Tibial nerve (tissue), 4 donors: ENCODE results near the gene MAGI2. TPM values are rescaled to one million over a fixed set of nuclear protein-coding genes. Genes with fewer than 3 reads are reported as not detected.
"Not testable (repeated sequence)": the region's sequence is repeated elsewhere in the genome, so short reads cannot be mapped to it uniquely, and the experiment has no call there.

Source experiments
- DNase-seq, 2 donors: peaks; one replicate each; pipeline ENCODE4 v3.0.0-alpha.2; 2019; ENCODE audit warnings: low spot score in 2 of 2
- H3K27ac ChIP-seq, 4 donors: fragments of 200-600 bp; sonication (generic) in 3 of 4; one replicate each; pipeline ENCODE4 v1.5.1; 2017 to 2019; ENCODE audit warnings: mild to moderate bottlenecking in 1 of 4
- H3K27me3 ChIP-seq, 2 donors: fragments of 200-600 bp; sonication (generic) in 1 of 2; one replicate each; pipeline versions ENCODE4 v1.5.1 to v1.6.0; 2017 to 2019
- H3K36me3 ChIP-seq, 3 donors: fragments of 200-600 bp; sonication (generic); one replicate each; pipeline ENCODE4 v1.5.1; 2018 to 2019
- H3K4me1 ChIP-seq, 4 donors: fragments of 200-600 bp; sonication (generic) in 3 of 4; one replicate each; pipeline ENCODE4 v1.5.1; 2017 to 2019
- H3K4me3 ChIP-seq, 4 donors: fragments of 200-600 bp; sonication (generic) in 3 of 4; one replicate each; pipeline ENCODE4 v1.5.1; 2017 to 2019; ENCODE audit warnings: mild to moderate bottlenecking in 1 of 4, moderate library complexity in 1 of 4
- H3K9me3 ChIP-seq, 4 donors: fragments of 200-600 bp; sonication (generic) in 3 of 4; one replicate each; pipeline ENCODE4 v1.5.1; 2017 to 2019
- EP300 ChIP-seq, 2 donors: sonication (generic); formaldehyde crosslinking; IDR thresholded peaks; one replicate each; pipeline ENCODE4 v1.6.1; 2017; ENCODE audit warnings: antibody characterized with exemption in 2 of 2, mild to moderate bottlenecking in 1 of 2
- POLR2A ChIP-seq, 2 donors: fragments of 450-650 bp; IDR thresholded peaks; one replicate each; pipeline ENCODE4 v1.6.1; 2017; ENCODE audit warnings: antibody characterized with exemption in 2 of 2, mild to moderate bottlenecking in 2 of 2, moderate library complexity in 2 of 2
- WGBS, 2 donors: methylation state at CpG; one replicate each; pipeline ENCODE4 v1.1.5; 2018; 5-methylcytosine and 5-hydroxymethylcytosine counted together
- total RNA-seq, 4 donors: library from RNA; depleted of rRNA; stranded (reverse); fragments of >200 nt; gene quantifications; one replicate each; pipeline ENCODE4 v1.1.0, GENCODE V29; 2016
- TF ChIP-seq, protein P1 (sequence below), 5 experiments: fragments of 200-600 bp in 3 of 5; fragments of 450-650 bp in 2 of 5; sonication (generic) in 3 of 5; IDR thresholded peaks; one replicate each; pipeline ENCODE4 v1.5.1; 2016 to 2019; ENCODE audit warnings: antibody characterized with exemption in 5 of 5, mild to moderate bottlenecking in 3 of 5, moderate library complexity in 2 of 5

Gene MAGI2
- total RNA-seq, 4 donors from 2014 or later: 33.6 to 58.2 (median 55.6) TPM

DNA sequence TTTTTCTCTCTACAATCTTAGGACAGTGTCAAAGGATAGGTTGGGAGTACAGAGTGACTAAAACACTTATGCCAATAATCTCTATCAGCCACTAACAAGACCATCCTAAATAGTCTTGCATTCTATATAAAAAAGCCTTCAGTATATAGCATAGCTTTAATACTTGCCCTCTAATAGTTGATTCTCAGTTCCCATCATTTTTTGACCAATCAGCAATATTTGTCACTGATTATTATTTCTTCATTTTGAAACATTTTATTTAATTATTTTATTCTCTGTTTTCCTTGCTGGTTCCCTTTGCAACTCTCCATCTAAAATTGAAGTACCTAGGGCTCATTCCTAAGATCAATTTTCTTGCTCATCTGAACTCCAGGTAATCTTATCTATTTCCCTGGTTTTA is 470.0 kb downstream of the MAGI2 start:
- TF ChIP-seq POLR2A (IDR thresholded peaks at IDR 0.05) (no peak), EP300 (IDR thresholded peaks at IDR 0.05) (no peak)
- TF ChIP-seq, protein P1, sequence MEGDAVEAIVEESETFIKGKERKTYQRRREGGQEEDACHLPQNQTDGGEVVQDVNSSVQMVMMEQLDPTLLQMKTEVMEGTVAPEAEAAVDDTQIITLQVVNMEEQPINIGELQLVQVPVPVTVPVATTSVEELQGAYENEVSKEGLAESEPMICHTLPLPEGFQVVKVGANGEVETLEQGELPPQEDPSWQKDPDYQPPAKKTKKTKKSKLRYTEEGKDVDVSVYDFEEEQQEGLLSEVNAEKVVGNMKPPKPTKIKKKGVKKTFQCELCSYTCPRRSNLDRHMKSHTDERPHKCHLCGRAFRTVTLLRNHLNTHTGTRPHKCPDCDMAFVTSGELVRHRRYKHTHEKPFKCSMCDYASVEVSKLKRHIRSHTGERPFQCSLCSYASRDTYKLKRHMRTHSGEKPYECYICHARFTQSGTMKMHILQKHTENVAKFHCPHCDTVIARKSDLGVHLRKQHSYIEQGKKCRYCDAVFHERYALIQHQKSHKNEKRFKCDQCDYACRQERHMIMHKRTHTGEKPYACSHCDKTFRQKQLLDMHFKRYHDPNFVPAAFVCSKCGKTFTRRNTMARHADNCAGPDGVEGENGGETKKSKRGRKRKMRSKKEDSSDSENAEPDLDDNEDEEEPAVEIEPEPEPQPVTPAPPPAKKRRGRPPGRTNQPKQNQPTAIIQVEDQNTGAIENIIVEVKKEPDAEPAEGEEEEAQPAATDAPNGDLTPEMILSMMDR (IDR thresholded peaks at IDR 0.05): no peak
- no peak for DNase-seq
- Histone ChIP-seq H3K36me3 (no peaks in the 10 kb centered on the region), H3K27ac (no peak overlapping the region), H3K4me3 (no peak overlapping the region), H3K9me3 (peaks cover 0 to 11% (median 0%) of the 10 kb centered on the region in 4 donors), H3K27me3 (no peaks in the 10 kb centered on the region), H3K4me1 (no peaks in the 10 kb centered on the region)

DNA sequence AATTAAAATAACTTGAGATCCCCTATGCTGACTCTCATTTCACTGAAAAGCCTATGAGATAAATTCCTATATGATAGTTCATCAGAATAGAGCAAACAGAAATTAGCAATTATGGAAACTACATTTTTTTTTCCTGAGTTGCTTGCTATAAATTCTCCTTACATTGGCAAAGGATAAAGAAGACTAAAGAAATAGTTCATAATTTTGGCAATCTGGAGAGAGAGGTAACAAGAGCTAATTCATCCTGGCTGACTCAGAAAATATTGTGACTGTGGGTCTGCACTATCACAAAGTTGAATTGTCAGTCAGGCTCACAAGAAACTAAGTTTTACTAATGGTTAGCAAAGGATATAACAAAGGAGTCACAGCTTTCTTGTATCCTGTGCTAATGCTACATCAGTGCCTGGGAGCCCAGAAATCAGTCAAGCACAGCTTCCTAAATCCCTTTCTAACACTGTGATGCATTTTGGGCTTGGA is 483.0 kb downstream of the MAGI2 start:
- H3K4me1 ChIP-seq: no peaks in the 10 kb centered on the region
- no peaks in the 10 kb centered on the region for H3K27me3 ChIP-seq
- no peaks in the 10 kb centered on the region for H3K9me3 ChIP-seq
- H3K36me3 ChIP-seq: no peaks in the 10 kb centered on the region
- H3K4me3 ChIP-seq: no peak overlapping the region
- H3K27ac ChIP-seq: no peak overlapping the region
- TF ChIP-seq EP300 (IDR thresholded peaks at IDR 0.05) (no peak), POLR2A (IDR thresholded peaks at IDR 0.05) (no peak)
- TF ChIP-seq, protein P1 (IDR thresholded peaks at IDR 0.05): no peak
- no peak for DNase-seq

- DNase-seq: no peak
- Histone ChIP-seq H3K4me3 (no peak overlapping the region), H3K4me1 (no peaks in the 10 kb centered on the region), H3K27ac (no peak overlapping the region), H3K36me3 (no peaks in the 10 kb centered on the region), H3K27me3 (no peaks in the 10 kb centered on the region), H3K9me3 (no peaks in the 10 kb centered on the region)
- TF ChIP-seq, protein P1 (IDR thresholded peaks at IDR 0.05): no peak
- TF ChIP-seq POLR2A (IDR thresholded peaks at IDR 0.05) (no peak), EP300 (IDR thresholded peaks at IDR 0.05) (no peak)
- WGBS, 2 donors: 80 to 90% methylated on average over 11 of the region's 11 CpGs
These were observed 484.5 kb downstream of the MAGI2 start for GRCh38 chr7:78968951-78969350.

DNA sequence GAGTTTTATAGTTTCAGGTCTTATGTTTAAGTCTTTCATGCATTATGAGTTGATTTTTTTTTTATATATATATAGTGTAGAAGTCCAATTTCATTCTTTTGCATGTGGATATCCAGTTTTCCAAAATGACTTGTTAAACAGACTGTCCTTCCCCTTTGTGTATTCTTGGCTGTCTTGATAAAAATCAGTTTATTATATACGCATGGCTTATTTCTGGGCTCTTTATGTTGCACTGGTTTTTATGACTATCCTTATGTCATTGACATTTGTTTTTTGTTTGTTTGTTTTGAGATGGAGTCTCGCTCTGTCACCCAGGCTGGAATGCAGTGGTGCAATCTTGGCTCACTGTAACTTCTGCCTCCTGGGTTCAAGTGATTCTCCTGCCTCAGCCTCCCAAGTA is 485.9 kb downstream of the MAGI2 start:
- not testable (repeated sequence) for DNase-seq, H3K4me1 ChIP-seq, H3K36me3 ChIP-seq, H3K9me3 ChIP-seq, H3K27me3 ChIP-seq, H3K27ac ChIP-seq, H3K4me3 ChIP-seq
- WGBS, 2 donors: 75 to 88% methylated on average over 2 of the region's 2 CpGs

DNA sequence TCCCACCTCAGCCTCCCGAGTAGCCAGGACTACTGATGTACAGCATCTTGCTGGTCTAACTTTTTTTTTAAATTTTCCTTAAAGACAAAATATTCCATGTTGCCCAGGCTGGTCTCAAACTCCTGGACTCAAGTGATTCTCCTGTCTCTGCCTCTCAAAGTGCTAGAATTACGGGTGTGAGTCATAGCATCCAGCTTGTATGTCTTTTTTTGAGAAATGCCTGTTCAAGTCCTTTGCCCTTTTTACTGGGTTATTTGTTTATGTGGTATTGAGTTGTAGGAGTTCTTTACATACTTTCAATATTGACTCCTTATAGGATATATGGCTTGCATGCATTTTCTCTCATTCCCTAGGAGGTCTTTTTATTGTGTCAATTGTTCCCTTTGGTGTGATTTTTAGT is 486.4 kb downstream of the MAGI2 start:
- TF ChIP-seq, protein P1 (IDR thresholded peaks at IDR 0.05): no peak
- no peaks in the 10 kb centered on the region for H3K36me3 ChIP-seq
- no peak overlapping the region for H3K4me3 ChIP-seq
- no peaks in the 10 kb centered on the region for H3K27me3 ChIP-seq
- H3K27ac ChIP-seq: no peak overlapping the region
- WGBS, 2 donors: 87 to 94% methylated on average over 2 of the region's 2 CpGs
- H3K9me3 ChIP-seq: no peaks in the 10 kb centered on the region
- DNase-seq: no peak
- H3K4me1 ChIP-seq: no peaks in the 10 kb centered on the region

GRCh38 chr7:78959477-78959876 is 494.0 kb downstream of the MAGI2 start:
- TF ChIP-seq POLR2A (IDR thresholded peaks at IDR 0.05) (no peak), EP300 (IDR thresholded peaks at IDR 0.05) (no peak)
- TF ChIP-seq, protein P1 (IDR thresholded peaks at IDR 0.05): no peak
- WGBS, 2 donors: 87 to 91% methylated on average over 5 of the region's 5 CpGs
- Histone ChIP-seq H3K27me3 (no peaks in the 10 kb centered on the region), H3K9me3 (no peaks in the 10 kb centered on the region), H3K27ac (no peak overlapping the region), H3K36me3 (no peaks in the 10 kb centered on the region), H3K4me3 (no peak overlapping the region), H3K4me1 (no peaks in the 10 kb centered on the region)
- DNase-seq: no peak
